Measurements from ENCODE around the gene CSK.
A peak's percentile ranks its signal among the peaks of the same experiment; 100 is the strongest.
"Not testable (repeated sequence)": the region's sequence is repeated elsewhere in the genome, so short reads cannot be mapped to it uniquely, and the experiment has no call there.

Gene CSK

DNA sequence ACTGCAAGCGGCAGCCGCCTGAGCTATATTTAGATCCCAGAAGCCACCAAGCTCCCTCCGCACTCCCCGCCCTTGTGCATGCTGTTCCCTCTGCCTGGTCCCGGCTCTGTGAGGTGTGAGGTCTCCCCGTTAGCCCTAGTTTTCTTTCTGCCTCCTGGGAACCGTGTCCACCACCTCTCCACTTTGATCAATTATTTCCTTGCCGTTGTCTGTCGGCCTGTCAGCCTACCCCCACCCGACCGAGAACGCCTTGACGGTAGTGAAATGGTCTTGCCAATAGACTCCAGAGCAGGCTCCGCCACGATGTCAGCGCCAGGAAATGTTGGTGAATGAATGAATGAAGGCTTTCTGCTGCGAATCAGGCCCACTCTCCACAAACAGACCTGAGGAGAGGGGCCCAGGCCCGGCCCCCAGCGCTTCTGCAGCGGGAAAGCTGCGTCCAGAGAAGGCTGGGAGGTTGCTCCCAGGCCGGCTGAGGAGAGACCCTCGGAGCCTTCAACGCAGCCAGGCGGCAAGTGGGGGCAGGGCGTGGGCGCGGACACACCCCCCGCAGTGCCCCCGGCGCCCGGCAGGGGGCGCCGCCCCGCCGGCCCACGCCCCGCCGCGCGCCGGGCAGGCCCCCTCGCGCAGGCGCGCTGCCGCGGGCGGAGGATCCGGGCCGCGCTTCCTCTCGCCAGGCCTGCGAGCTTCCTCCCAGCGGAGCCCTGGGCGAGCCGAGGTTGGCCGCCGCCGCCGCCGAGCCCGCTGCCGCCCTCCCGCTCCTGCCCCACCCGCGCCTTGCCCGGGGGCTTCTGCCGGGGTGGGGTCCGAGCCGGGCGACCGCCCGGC lies at the start of gene CSK:
Gene CSK (plus strand): TSS at position 650 of the 828 bp plus-strand sequence. CDS start 16,218 bp downstream, outside the sequence.
- H3K9me3 ChIP-seq (ENCODE audit: low read length), result no peaks in the 10 kb centered on the region
- H2AFZ ChIP-seq (ENCODE audit: low read depth, low read length), result peak within 1 kb of the TSS; percentile 44
- peaks cover 54% of the 10 kb centered on the region for H3K4me1 ChIP-seq (ENCODE audit: insufficient read depth, low read length)
- no peaks in the 10 kb centered on the region for H3K27me3 ChIP-seq (ENCODE audit: insufficient read depth, low read length)
- peak within 1 kb of the TSS; percentile 89 for H3K4me3 ChIP-seq (ENCODE audit: low read length)
- no peaks in the 10 kb centered on the region for H3K36me3 ChIP-seq (ENCODE audit: insufficient read depth, low read length)

DNA sequence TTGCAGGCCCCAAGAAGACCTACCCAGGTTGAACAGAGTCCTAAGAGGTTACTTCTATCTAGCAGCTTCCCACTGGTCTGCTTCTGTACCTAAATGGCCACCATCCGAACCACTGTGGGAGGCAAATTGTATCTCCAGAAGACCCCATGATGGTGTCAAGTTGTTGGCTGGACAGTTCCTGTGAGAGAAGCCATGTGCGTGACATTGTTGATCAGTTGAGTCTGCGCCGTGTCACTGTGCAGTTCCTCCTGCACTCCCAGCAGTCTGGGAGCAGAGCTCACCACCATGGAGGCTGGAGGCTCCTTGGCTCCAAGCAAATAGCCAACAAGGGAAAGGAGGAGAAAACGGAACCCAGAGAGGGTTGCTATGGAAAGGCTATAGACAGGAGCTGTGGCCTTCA lies 49.0 kb upstream of the CSK start:
- peaks cover 19% of the 10 kb centered on the region for H3K27me3 ChIP-seq (ENCODE audit: insufficient read depth, low read length)

DNA sequence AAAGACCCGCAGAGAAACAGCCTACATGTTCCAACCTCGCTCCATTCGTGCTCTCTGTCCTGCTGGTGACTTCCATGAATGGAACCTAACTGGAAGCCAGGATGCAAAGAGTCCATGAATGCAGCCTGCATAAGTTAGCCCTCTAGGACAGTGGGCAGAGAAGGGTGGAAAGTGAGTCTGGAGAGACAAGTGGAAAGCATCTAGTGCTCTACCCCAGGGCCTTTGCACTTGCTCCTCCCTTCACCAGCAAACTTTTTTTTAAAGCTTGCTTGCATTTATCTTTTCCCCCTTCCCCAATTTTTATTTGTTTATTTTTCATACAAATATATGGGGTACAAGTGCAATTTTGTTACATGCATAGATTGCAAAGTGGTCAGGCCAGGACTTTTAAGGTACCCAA lies 48.6 kb upstream of the CSK start:
- Histone ChIP-seq H3K27me3 (ENCODE audit: insufficient read depth, low read length) (peaks cover 19% of the 10 kb centered on the region), H3K4me1 (ENCODE audit: insufficient read depth, low read length) (peaks cover 2% of the 10 kb centered on the region), H3K4me3 (ENCODE audit: low read length) (no peak overlapping the region), H2AFZ (ENCODE audit: low read depth, low read length) (no peak overlapping the region), H3K9me3 (ENCODE audit: low read length) (no peaks in the 10 kb centered on the region), H3K36me3 (ENCODE audit: insufficient read depth, low read length) (no peaks in the 10 kb centered on the region)

More for the DNA sequence above, 49.0 kb upstream of the CSK start:
- H2AFZ ChIP-seq (ENCODE audit: low read depth, low read length), result no peak overlapping the region
- H3K4me1 ChIP-seq (ENCODE audit: insufficient read depth, low read length), result peaks cover 2% of the 10 kb centered on the region
- H3K4me3 ChIP-seq (ENCODE audit: low read length), result no peak overlapping the region
- no peaks in the 10 kb centered on the region for H3K36me3 ChIP-seq (ENCODE audit: insufficient read depth, low read length)
- H3K9me3 ChIP-seq (ENCODE audit: low read length), result no peaks in the 10 kb centered on the region

DNA sequence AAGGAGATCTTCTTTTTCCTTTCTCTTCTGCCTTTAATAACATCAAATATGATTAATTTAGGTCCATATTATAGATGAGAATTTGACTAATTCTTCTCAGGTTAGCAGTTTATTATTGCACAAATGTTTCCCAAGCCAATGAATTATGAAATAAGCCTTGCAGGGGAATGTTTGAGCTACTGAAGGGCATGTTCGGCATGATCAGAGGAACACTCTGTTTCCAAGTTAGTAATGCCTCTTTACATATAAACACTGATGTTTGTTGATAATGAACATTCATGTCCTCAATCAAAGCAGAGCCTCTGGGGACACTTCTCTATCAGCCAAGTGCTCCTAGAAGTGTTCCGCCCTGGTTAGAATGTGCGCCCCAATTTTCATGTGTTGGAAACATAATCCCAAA lies 46.6 kb upstream of the CSK start:
- Histone ChIP-seq H3K36me3 (ENCODE audit: insufficient read depth, low read length) (no peaks in the 10 kb centered on the region), H3K27me3 (ENCODE audit: insufficient read depth, low read length) (peaks cover 19% of the 10 kb centered on the region), H3K9me3 (ENCODE audit: low read length) (no peaks in the 10 kb centered on the region), H3K4me1 (ENCODE audit: insufficient read depth, low read length) (peaks cover 2% of the 10 kb centered on the region), H3K4me3 (ENCODE audit: low read length) (no peak overlapping the region), H2AFZ (ENCODE audit: low read depth, low read length) (no peak overlapping the region)

DNA sequence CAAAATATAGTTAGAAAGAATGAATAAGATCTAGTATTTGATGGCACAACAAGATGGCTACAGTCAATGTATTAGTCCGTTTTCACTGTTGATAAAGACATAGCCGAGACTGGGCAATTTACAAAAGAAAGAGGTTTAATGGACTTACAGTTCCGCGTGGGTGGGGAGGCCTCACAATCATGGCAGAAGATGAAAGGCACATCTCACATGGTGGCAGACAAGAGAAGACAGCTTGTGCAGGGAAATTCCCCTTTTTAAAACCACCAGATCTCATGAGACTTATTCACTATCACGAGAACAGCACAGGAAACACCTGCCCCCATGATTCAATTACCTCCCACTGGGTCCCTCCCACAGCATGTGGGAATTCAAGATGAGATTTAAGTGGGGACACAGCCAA lies 43.6 kb upstream of the CSK start:
- not testable (repeated sequence) for H3K4me1 ChIP-seq (ENCODE audit: insufficient read depth, low read length); H3K4me3 ChIP-seq (ENCODE audit: low read length); H2AFZ ChIP-seq (ENCODE audit: low read depth, low read length); H3K36me3 ChIP-seq (ENCODE audit: insufficient read depth, low read length); H3K9me3 ChIP-seq (ENCODE audit: low read length); H3K27me3 ChIP-seq (ENCODE audit: insufficient read depth, low read length)

DNA sequence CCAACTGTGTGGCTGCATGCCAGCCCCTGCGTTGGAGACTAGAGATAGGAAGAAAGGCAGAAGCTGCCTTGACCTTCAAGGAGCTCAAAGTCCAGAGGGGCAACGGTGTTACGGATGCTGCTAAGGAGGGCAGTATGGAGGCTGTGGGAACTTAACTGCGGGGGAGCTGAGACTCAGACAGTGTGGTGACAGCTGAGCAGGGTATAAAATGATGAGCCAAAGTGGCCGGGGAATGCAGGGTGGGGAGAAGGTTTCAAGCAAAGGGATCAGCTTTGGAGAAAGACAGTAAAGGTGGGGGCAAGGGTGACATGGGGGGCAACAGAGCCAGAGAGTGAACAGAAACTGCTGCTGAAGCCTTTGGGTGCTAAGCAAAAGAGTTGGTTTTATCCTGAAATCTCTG lies 39.5 kb upstream of the CSK start:
- Histone ChIP-seq H3K4me1 (ENCODE audit: insufficient read depth, low read length) (no peaks in the 10 kb centered on the region), H3K9me3 (ENCODE audit: low read length) (peaks cover 2% of the 10 kb centered on the region), H3K36me3 (ENCODE audit: insufficient read depth, low read length) (no peaks in the 10 kb centered on the region), H3K4me3 (ENCODE audit: low read length) (no peak overlapping the region), H3K27me3 (ENCODE audit: insufficient read depth, low read length) (no peaks in the 10 kb centered on the region), H2AFZ (ENCODE audit: low read depth, low read length) (no peak overlapping the region)

DNA sequence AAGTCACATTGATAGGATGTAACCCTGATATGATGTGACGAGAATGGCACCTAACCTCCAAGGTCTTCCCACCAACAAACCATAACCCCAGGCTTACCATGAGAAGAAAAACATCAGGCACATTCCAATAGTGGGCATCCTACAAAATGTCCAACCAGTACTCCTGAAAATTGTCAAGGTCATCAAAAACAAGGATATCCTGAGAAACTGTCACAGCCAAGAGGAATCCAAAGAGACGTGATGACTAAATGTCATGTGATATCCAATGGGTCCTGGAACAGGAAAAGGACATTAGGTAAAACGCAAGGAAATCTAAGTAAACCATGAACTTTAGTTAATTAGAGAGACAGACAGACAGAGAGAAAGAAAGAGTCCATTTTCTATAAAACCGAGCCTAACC lies 35.5 kb upstream of the CSK start:
- H3K9me3 ChIP-seq (ENCODE audit: low read length), result peaks cover 4% of the 10 kb centered on the region
- no peak overlapping the region for H2AFZ ChIP-seq (ENCODE audit: low read depth, low read length)
- H3K4me3 ChIP-seq (ENCODE audit: low read length), result no peak overlapping the region
- no peaks in the 10 kb centered on the region for H3K4me1 ChIP-seq (ENCODE audit: insufficient read depth, low read length)
- H3K36me3 ChIP-seq (ENCODE audit: insufficient read depth, low read length), result no peaks in the 10 kb centered on the region
- peaks cover 7% of the 10 kb centered on the region for H3K27me3 ChIP-seq (ENCODE audit: insufficient read depth, low read length)

DNA sequence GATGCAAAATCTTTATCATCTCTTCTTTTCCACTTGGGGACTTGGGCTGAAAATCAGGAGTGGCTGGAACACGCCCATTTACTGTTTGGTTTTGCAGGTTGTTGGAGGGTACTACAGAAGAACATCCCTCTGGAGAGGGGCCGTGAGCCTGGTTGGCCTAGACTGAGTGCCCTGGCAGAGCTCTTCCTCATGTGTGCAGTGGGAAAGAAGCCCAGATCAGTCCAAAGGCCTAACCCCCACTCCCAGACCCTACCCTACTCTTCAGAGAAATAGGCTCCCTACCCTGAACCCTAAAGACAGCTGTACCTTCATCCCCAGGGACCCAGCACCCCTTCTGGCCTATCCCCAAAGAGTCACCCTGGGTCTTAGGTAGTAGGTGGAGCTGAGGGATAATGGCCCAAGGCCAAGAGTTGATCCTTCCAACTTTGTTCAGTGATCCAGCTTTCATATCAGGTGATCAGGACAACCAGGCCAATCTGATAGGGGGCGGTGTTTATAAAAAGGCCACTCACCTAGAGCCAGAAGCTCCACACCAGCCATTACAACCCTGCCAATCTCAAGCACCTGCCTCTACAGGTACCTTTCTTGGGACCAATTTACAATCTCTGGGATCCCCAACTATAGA lies 33.4 kb upstream of the CSK start, which contains the start of gene CYP1A2:
Gene CYP1A2 (plus strand): TSS at position 524 of the 625 bp plus-strand sequence. CDS start 894 bp downstream, outside the sequence.
- Histone ChIP-seq H3K27me3 (ENCODE audit: insufficient read depth, low read length) (peaks cover 12% of the 10 kb centered on the region), H3K4me3 (ENCODE audit: low read length) (no peak within 1 kb of the TSS), H3K4me1 (ENCODE audit: insufficient read depth, low read length) (no peaks in the 10 kb centered on the region), H2AFZ (ENCODE audit: low read depth, low read length) (no peak within 1 kb of the TSS), H3K9me3 (ENCODE audit: low read length) (peaks cover 2% of the 10 kb centered on the region), H3K36me3 (ENCODE audit: insufficient read depth, low read length) (no peaks in the 10 kb centered on the region)

DNA sequence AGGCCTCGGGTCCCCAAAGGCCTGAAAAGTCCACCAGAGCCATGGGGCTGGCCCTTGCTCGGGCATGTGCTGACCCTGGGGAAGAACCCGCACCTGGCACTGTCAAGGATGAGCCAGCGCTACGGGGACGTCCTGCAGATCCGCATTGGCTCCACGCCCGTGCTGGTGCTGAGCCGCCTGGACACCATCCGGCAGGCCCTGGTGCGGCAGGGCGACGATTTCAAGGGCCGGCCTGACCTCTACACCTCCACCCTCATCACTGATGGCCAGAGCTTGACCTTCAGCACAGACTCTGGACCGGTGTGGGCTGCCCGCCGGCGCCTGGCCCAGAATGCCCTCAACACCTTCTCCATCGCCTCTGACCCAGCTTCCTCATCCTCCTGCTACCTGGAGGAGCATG lies 32.0 kb upstream of the CSK start:
- peaks cover 2% of the 10 kb centered on the region for H3K9me3 ChIP-seq (ENCODE audit: low read length)
- no peaks in the 10 kb centered on the region for H3K36me3 ChIP-seq (ENCODE audit: insufficient read depth, low read length)
- no peaks in the 10 kb centered on the region for H3K4me1 ChIP-seq (ENCODE audit: insufficient read depth, low read length)
- H2AFZ ChIP-seq (ENCODE audit: low read depth, low read length), result no peak overlapping the region
- H3K27me3 ChIP-seq (ENCODE audit: insufficient read depth, low read length), result peaks cover 12% of the 10 kb centered on the region
- no peak overlapping the region for H3K4me3 ChIP-seq (ENCODE audit: low read length)

DNA sequence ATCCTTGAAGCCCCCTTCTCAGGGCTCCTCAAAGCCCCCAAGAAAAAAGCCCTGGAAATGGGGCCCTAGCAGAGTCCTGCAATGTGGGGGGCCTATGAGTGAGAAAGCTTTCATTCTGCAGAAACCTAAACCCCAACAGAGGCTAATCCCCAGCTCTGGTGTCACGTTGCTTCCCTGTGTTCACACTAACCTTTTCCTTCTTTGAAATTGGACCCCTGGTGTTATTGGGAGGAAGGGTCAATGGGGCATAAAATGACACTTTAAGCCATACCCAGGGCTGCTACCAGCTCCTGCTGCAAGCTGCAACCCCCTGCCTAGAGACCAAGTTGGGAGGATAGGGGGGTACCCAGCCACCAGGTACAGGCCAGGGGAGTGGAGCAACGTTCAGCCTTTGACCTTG lies 31.1 kb upstream of the CSK start:
- H3K36me3 ChIP-seq (ENCODE audit: insufficient read depth, low read length), result no peaks in the 10 kb centered on the region
- H3K4me3 ChIP-seq (ENCODE audit: low read length), result no peak overlapping the region
- H3K4me1 ChIP-seq (ENCODE audit: insufficient read depth, low read length), result no peaks in the 10 kb centered on the region
- peaks cover 2% of the 10 kb centered on the region for H3K9me3 ChIP-seq (ENCODE audit: low read length)
- H2AFZ ChIP-seq (ENCODE audit: low read depth, low read length), result no peak overlapping the region
- H3K27me3 ChIP-seq (ENCODE audit: insufficient read depth, low read length), result peaks cover 12% of the 10 kb centered on the region

DNA sequence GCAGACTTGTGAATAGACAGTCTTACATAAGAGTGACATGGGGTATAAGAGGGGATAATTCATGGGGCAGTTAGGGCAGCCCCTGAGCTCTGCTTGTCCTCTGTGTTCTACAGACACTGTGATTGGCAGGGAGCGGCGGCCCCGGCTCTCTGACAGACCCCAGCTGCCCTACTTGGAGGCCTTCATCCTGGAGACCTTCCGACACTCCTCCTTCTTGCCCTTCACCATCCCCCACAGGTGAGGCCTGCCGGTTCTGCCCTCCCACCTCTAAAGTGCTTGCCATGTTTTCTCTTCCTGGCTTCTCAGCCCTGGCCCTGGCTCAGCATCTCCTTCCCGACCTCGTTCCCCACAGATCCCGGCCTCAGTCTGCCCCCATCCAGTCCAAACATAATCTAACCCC lies 29.9 kb upstream of the CSK start:
- Histone ChIP-seq H3K27me3 (ENCODE audit: insufficient read depth, low read length) (peaks cover 12% of the 10 kb centered on the region), H3K4me1 (ENCODE audit: insufficient read depth, low read length) (no peaks in the 10 kb centered on the region), H3K9me3 (ENCODE audit: low read length) (peaks cover 2% of the 10 kb centered on the region), H3K36me3 (ENCODE audit: insufficient read depth, low read length) (no peaks in the 10 kb centered on the region), H2AFZ (ENCODE audit: low read depth, low read length) (no peak overlapping the region), H3K4me3 (ENCODE audit: low read length) (no peak overlapping the region)

DNA sequence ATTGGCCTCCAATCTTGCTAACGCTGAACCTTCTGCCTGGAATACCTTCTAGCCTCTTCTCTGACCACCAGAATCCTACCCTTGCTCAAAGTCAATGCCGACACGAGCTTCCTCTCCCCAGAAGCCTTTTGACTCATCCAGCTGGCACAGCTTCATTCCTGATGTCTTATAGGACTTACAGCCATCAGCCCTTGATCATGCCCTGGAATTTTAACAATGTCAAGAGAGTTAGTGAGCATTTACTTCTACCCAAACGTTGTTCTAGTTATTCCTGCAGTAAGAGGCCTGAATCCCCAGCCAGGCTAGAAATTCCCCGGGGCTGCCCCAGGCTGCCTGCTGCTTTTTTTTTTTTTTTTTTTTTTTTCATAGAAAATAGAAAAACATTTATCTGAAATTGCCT lies 29.3 kb upstream of the CSK start:
- Histone ChIP-seq H3K4me3 (ENCODE audit: low read length) (no peak overlapping the region), H3K4me1 (ENCODE audit: insufficient read depth, low read length) (no peaks in the 10 kb centered on the region), H3K36me3 (ENCODE audit: insufficient read depth, low read length) (no peaks in the 10 kb centered on the region), H3K9me3 (ENCODE audit: low read length) (peaks cover 2% of the 10 kb centered on the region), H3K27me3 (ENCODE audit: insufficient read depth, low read length) (peaks cover 12% of the 10 kb centered on the region), H2AFZ (ENCODE audit: low read depth, low read length) (no peak overlapping the region)

DNA sequence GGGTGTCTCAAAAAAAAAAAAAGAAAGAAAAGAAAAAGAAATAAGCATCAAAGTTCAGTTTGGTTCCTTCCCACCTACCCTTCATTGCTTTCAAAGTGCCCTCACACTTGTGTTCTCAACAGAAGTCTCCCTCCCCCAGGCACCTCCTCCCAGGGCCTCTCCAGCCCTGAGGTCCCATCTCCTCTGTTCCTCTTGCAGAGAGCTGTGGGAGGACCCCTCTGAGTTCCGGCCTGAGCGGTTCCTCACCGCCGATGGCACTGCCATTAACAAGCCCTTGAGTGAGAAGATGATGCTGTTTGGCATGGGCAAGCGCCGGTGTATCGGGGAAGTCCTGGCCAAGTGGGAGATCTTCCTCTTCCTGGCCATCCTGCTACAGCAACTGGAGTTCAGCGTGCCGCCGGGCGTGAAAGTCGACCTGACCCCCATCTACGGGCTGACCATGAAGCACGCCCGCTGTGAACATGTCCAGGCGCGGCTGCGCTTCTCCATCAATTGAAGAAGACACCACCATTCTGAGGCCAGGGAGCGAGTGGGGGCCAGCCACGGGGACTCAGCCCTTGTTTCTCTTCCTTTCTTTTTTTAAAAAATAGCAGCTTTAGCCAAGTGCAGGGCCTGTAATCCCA lies 27.2 kb upstream of the CSK start:
- no peak overlapping the region for H2AFZ ChIP-seq (ENCODE audit: low read depth, low read length)
- H3K4me1 ChIP-seq (ENCODE audit: insufficient read depth, low read length), result no peaks in the 10 kb centered on the region
- no peak overlapping the region for H3K4me3 ChIP-seq (ENCODE audit: low read length)
- H3K36me3 ChIP-seq (ENCODE audit: insufficient read depth, low read length), result no peaks in the 10 kb centered on the region
- H3K27me3 ChIP-seq (ENCODE audit: insufficient read depth, low read length), result peaks cover 8% of the 10 kb centered on the region
- H3K9me3 ChIP-seq (ENCODE audit: low read length), result peaks cover 2% of the 10 kb centered on the region

All from neuron (in vitro differentiated cells).